HG02623 (cell line): ENCODE measurements around the gene ATRN.

ENCODE experiments used
- ATAC-seq: cut with Tn5 transposase; IDR thresholded peaks from one replicate; pipeline ENCODE4 v1.9.1; 2021; ENCODE audit warnings: moderate library complexity; ENCODE audit not compliant: unreplicated experiment

Gene ATRN

GRCh38 chr20:3653921-3654320 is 183.1 kb downstream of the ATRN start:
- no peak for ATAC-seq

- ATAC-seq: no peak
These were observed 183.7 kb downstream of the ATRN start for GRCh38 chr20:3654326-3655130.

- ATAC-seq: no peak
These were observed 184.2 kb downstream of the ATRN start for GRCh38 chr20:3655131-3655405.

GRCh38 chr20:3658019-3658715 is 187.3 kb downstream of the ATRN start:
- no peak for ATAC-seq

GRCh38 chr20:3658716-3659491 is 188.1 kb downstream of the ATRN start:
- ATAC-seq: peak; percentile 84

- ATAC-seq: no peak
These were observed 188.9 kb downstream of the ATRN start for GRCh38 chr20:3659492-3660261.

GRCh38 chr20:3660262-3661059 is 189.6 kb downstream of the ATRN start:
- no peak for ATAC-seq

GRCh38 chr20:3661060-3661813 is 190.4 kb downstream of the ATRN start:
- no peak for ATAC-seq

- ATAC-seq: no peak
These were observed 191.2 kb downstream of the ATRN start for GRCh38 chr20:3661814-3662665.

GRCh38 chr20:3663031-3663701 is 192.3 kb downstream of the ATRN start, which contains the start of gene GFRA4:
TSS of gene GFRA4 (minus strand) at chr20:3663399. CDS start at chr20:3663399, 0 bp downstream.
- ATAC-seq: no peak

- no peak for ATAC-seq
These were observed 193.0 kb downstream of the ATRN start for GRCh38 chr20:3663858-3664257.

- ATAC-seq: no peak
These were observed 196.7 kb downstream of the ATRN start for GRCh38 chr20:3667434-3668037.

GRCh38 chr20:3669710-3670367 is 199.0 kb downstream of the ATRN start:
- no peak for ATAC-seq

- ATAC-seq: no peak
These were observed 199.7 kb downstream of the ATRN start for GRCh38 chr20:3670511-3670910.

- ATAC-seq: no peak
These were observed 200.1 kb downstream of the ATRN start for GRCh38 chr20:3670945-3671344.

- no peak for ATAC-seq
These were observed 201.2 kb downstream of the ATRN start for GRCh38 chr20:3671986-3672546.
